ENCODE data around the gene MROH2B.

- TF ChIP-seq, protein P1, sequence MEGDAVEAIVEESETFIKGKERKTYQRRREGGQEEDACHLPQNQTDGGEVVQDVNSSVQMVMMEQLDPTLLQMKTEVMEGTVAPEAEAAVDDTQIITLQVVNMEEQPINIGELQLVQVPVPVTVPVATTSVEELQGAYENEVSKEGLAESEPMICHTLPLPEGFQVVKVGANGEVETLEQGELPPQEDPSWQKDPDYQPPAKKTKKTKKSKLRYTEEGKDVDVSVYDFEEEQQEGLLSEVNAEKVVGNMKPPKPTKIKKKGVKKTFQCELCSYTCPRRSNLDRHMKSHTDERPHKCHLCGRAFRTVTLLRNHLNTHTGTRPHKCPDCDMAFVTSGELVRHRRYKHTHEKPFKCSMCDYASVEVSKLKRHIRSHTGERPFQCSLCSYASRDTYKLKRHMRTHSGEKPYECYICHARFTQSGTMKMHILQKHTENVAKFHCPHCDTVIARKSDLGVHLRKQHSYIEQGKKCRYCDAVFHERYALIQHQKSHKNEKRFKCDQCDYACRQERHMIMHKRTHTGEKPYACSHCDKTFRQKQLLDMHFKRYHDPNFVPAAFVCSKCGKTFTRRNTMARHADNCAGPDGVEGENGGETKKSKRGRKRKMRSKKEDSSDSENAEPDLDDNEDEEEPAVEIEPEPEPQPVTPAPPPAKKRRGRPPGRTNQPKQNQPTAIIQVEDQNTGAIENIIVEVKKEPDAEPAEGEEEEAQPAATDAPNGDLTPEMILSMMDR (IDR thresholded peaks at IDR 0.05 in 8 of 11, conservative IDR thresholded peaks at IDR 0.05 in 3 of 11): no peak
- TF ChIP-seq POLR2A (IDR thresholded peaks at IDR 0.05): no peak
These were observed 38.0 kb upstream of the MROH2B start for GRCh38 chr5:41109186-41109585.

Data from spleen (tissue), 7 donors.